ENCODE measurements around the gene NRG3.
"Not testable (repeated sequence)": the region's sequence is repeated elsewhere in the genome, so short reads cannot be mapped to it uniquely, and the experiment has no call there.

The NRG3 gene

DNA sequence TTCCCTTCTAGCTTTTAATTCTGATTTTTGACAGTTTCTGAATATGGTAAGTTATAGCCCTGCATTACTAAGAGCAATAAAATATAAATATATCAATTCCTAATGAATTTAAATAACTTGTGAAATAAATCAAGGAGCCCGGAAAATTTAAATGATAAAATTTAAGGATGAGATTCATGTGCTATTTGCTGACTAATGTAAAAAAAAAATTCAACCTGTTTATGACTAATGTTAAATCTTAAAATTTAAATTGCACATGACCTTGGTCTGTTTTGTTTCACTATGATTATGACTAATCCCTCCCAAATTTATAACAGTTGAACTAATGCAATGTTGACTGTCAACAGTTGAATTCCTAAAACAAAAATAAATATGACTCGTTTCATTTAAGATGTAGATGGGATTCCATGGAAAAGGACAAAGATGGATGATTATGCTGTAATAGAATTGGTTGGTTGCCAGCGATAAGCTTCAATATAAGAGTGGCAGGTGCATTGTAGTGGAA lies 419.9 kb downstream of the NRG3 start:
- no peak for DNase-seq

DNA sequence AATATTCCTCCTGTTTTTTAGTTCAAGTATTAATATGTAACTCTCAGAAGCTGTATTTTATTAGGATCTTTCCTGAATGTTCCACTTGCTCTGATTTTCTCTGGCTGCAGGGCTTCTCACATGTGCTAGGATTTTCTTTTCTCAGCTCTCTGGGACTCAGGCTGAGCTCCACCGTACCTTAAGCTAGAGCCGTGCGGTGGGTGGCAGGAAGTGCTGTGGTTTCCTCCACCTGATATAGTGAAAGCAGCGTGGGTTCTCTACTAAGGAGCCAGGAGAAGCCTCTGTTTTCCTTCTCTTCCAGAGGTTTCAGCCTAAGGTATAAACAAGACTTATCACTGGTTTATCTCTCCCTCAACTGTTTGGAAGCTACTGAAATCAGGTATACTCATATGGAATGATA lies 433.6 kb downstream of the NRG3 start:
- DNase-seq: no peak

DNA sequence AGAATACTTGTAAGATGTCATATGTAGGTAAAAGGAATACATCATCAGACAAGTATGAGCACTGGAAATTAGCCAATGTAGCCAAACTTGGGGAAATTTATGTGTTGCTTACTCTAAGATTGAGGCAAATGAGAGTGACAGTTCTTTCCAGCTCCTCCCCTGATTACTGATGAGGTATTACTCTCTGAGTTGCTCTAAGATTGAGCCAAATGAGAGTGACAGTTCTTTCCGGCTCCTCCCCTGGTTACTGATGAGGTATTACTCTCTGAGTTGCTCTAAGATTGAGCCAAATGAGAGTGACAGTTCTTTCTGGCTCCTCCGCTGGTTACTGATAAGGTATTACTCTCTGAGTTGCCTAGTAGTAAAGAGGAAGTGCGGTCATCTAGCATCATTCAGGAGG lies 435.8 kb downstream of the NRG3 start:
- DNase-seq: no peak

DNA sequence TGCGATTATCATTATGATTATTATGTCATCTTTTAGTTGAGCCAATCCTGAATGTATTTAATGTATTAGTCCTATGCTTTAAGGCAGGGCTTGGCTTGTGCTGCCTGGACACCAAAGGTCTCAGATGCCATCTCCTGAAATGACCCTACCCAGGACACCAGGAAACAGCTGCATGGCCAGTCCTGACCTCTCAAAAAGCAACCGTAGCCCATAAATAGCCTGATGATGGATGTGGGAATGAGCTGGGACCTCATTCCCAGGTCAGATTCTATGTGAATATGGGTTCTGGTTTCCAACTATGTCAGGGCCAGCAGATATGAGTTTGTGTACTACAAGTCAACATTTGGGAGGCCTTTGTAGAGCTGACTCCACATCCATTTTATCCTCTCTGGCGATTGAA lies 438.4 kb downstream of the NRG3 start:
- DNase-seq: no peak

GRCh38 chr10:82318534-82318933 lies 443.5 kb downstream of the NRG3 start:
- no peak for DNase-seq

- no peak for DNase-seq
Observed at GRCh38 chr10:82319074-82319473, 444.1 kb downstream of the NRG3 start.

DNA sequence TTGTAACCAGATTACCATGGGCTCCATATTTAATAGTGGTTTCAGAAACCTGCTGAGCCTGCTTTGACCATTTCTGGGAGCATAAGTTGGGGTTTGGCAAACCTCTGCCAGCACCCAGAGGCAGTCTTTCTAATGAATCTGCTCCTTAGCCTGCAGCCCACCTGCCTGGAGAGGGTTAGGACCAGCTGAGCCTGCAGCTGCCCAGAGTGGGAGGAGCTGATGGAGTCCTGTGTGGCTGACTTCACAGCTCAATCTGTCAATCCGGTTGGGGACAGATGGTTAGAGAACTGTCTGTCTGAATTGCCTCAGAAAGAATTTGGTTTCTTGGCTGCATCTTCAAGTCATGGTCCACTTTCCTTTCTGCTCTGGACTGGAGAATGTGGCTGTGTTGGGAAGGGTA lies 444.6 kb downstream of the NRG3 start:
- DNase-seq: no peak

DNA sequence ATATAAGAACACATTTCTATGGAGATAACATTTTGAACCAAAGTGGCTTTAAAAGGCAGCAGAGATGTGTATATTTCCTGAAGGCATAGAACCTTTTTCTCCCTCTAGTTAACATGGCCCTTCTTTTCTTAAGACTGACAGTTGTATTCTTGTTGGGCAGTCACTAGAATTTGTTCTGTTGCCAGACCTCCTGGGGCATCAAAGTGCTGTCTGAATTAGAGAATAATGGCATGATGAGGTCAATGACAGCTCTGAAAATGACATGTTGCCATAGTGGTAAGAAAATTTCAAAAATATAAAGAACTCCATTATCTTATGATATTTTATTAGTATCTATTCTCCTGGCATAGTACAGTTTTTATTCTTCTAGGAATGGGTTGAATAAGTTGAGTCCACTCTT lies 446.7 kb downstream of the NRG3 start:
- DNase-seq: no peak

- DNase-seq: no peak
Observed at GRCh38 chr10:82331716-82332115, 456.7 kb downstream of the NRG3 start.

GRCh38 chr10:82335831-82336230 lies 460.8 kb downstream of the NRG3 start:
- no peak for DNase-seq

- no peak for DNase-seq
Observed at GRCh38 chr10:82340166-82340565, 465.2 kb downstream of the NRG3 start.

DNA sequence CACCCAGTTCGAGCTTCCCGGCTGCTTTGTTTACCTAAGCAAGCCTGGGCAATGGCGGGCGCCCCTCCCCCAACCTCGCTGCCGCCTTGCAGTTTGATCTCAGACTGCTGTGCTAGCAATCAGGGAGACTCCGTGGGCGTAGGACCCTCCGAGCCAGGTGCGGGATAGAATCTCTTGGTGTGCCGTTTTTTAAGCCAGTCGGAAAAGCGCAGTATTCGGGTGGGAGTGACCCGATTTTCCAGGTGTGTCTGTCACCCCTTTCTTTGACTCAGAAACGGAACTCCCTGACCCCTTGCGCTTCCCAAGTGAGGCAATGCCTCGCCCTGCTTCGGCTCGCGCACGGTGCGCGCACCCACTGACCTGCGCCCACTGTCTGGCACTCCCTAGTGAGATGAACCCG lies 474.6 kb downstream of the NRG3 start:
- not testable (repeated sequence) for DNase-seq

DNA sequence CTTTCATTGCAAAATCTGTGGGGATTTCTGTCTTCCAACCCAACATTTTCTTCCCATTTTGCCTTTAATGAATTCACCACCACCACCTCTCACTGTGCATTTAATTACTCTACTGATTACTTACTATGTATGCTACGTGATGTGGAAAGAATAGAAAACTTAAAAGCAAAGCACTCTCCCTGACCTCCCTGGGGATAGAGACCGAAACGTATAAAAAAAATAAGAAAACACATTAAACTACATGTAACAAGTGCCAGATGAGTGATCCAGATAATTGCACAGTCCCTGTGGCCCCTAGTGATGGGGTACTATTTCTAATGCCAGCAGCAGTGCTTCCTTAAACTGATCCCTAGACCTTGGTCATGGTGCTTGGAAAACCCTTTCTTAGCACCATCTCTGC lies 478.4 kb downstream of the NRG3 start:
- DNase-seq: no peak

DNA sequence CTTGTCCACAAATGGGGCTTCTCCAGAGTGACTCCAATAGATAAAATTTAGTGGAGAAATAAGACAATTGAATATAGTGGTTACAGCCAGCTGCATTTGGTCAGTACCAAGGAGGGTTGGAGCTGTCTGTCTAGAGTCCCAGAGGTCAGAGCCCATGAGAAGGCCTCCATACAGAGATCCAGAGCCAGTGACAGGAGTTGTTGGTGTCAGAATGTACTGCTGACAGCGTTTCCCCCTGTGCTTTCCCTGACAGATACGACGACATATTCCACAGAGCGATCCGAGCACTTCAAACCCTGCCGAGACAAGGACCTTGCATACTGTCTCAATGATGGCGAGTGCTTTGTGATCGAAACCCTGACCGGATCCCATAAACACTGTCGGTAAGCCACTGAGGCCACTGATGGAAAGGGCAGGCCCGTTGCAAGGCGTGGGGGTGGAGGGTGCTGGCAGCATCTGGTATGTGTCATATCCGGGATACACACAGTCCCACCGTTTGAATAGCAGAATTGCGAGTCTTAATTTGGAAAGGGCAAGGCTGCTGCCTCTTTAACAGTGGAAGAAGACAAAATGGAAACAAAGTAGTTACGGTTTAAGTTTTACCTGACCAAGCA lies 483.6 kb downstream of the NRG3 start:
- DNase-seq: no peak

DNA sequence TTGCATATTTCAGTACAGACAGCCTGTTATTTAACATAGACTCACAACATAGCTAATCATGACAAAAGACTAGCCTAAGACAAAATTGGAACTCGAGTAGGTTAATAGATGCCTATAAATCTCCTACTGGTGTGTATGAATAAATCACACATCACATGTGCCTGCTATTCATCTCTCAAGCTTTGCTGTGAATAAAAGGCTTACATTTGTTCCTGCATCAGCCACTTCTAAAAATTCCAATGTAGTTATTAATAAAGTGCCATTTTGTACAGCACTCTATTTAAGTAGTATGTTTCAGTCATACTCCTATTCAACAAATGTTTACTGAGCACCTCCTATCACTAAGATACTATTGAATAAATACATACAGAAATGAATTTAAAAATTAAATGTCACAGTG lies 486.3 kb downstream of the NRG3 start:
- no peak for DNase-seq

GRCh38 chr10:82377608-82378007 lies 502.6 kb downstream of the NRG3 start:
- DNase-seq: no peak

- no peak for DNase-seq
Observed at GRCh38 chr10:82378146-82378545, 503.2 kb downstream of the NRG3 start.

DNA sequence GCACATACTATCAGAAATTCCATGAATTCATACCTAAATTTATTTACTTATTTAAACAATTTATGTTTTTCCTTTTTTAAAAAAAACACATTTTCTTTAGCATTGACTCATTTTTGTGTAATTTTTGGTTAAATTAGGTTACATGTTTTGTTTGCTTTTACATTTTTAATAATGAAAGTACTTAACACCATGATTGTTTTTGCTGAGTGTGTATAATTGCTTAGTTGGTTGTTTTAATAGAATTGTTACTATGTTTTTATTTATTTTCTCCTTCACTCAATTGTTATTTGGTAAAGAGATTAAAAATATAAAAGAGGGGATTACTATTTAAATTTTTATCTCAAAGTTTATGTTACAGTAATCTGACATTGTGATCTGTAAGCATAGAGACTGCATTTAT lies 508.4 kb downstream of the NRG3 start:
- no peak for DNase-seq

GRCh38 chr10:82390866-82391658 lies 516.1 kb downstream of the NRG3 start:
- no peak for DNase-seq

- no peak for DNase-seq
Observed at GRCh38 chr10:82391971-82392370, 517.0 kb downstream of the NRG3 start.

DNA sequence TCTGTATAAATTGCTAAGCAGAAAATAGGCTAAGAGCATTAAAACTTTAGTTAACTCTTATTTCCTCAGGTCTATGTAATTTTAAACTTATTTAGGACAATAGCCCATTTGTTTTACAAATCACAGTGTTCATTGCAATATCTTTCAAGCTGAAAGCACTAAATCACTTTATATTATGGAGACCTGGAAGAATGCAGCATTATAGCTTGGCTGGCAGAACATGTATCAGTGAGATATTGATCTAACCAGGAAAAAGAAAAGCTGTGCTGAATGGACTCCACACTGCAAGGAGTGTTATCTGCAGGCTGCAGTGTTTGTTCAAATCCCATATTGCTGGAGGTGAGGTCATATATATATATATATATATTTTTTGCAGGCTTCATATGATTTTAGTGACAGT lies 517.5 kb downstream of the NRG3 start:
- no peak for DNase-seq

- no peak for DNase-seq
Observed at GRCh38 chr10:82394122-82394521, 519.1 kb downstream of the NRG3 start.

DNA sequence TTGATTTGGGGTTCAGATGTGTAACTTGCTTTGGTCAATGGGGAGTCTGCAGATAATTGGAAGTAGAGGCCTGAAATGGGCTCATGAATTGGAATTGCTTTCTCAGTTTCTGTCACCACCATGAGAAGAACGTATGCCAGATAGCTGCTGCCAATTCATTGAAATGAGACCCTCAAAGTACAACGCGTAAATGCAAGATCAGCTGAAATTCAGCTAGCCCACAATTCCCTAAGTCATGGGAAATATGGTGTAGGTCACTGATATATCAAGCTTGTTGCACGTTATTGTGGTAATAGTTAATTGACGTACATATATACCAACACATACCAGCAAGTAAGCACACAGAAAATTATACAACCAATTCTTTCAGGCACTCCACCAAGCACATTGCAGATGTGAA lies 520.0 kb downstream of the NRG3 start:
- DNase-seq: no peak

DNA sequence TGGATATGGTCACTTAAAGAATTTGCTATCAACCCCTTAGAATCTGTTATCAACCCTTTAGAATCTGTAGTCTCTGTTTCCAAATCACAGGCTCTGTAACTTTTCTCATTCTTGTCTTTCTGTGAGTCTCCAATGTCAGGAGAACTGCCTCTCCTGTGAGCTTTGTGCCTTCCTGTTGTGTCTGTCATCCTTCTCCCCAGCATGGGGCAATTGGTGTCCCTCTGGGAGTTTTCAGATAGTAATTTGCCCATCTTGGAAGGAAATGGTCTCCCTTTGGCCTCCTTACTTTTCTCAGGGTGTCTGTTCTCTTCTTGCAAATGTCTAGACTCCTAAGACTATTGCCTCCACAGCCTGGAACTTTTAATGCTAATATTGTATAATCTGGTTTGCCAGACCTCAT lies 521.9 kb downstream of the NRG3 start:
- DNase-seq: no peak

GRCh38 chr10:82397854-82398253 lies 522.9 kb downstream of the NRG3 start:
- DNase-seq: no peak

Data from suppressor macrophage treated with lipopolysaccharide for 1 hour (primary cell).